Fibroblast of lung (primary cell): ENCODE measurements around the gene METRNL.

Experiments
- EZH2 ChIP-seq: IDR thresholded peaks from 2 replicates; pipeline ENCODE4 v1.5.1; 2012; ENCODE audit warnings: low read length, control low read depth, mild to moderate bottlenecking; ENCODE audit errors: missing control alignments
- TF ChIP-seq, protein P1 (sequence below), 2 donors: IDR thresholded peaks in 1 of 2; conservative IDR thresholded peaks in 1 of 2; 1 replicate in 1 of 2; 2 replicates in 1 of 2; pipeline ENCODE4 v1.5.1; 2011 to 2012; ENCODE audit warnings: low read length in 2 of 2, control low read depth in 1 of 2, inconsistent platforms in 1 of 2, low read depth in 1 of 2, mild to moderate bottlenecking in 1 of 2

DNA sequence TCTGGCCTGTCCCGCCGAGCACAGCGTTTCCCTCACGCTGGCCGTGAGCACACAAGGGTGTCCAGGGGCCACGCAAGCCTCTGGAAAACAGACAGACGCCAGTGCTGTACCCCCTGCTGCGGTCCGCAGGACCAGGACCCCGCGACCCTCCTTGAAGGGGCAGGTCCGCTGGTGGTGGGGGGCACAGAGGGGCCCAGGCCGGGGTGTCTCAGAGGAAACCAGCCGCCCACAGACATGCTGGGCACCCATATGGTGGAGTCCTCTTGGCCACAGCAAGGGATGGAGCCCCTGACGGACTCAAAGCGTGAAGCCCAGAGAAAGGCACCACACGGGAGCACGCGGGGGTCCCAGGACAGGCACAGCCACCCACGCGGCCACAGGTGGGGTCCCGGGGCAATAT, 34.4 kb downstream of the METRNL start:
- TF ChIP-seq, protein P1, sequence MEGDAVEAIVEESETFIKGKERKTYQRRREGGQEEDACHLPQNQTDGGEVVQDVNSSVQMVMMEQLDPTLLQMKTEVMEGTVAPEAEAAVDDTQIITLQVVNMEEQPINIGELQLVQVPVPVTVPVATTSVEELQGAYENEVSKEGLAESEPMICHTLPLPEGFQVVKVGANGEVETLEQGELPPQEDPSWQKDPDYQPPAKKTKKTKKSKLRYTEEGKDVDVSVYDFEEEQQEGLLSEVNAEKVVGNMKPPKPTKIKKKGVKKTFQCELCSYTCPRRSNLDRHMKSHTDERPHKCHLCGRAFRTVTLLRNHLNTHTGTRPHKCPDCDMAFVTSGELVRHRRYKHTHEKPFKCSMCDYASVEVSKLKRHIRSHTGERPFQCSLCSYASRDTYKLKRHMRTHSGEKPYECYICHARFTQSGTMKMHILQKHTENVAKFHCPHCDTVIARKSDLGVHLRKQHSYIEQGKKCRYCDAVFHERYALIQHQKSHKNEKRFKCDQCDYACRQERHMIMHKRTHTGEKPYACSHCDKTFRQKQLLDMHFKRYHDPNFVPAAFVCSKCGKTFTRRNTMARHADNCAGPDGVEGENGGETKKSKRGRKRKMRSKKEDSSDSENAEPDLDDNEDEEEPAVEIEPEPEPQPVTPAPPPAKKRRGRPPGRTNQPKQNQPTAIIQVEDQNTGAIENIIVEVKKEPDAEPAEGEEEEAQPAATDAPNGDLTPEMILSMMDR (conservative IDR thresholded peaks at IDR 0.05 in 1 of 2, IDR thresholded peaks at IDR 0.05 in 1 of 2; ENCODE audit: low read depth in 1 of 2, low read length in 2 of 2): no peak
- no peak for TF ChIP-seq EZH2
